HG02763 (cell line): ENCODE results near the gene CD2.
"Not testable (repeated sequence)": the region's sequence is repeated elsewhere in the genome, so short reads cannot be mapped to it uniquely, and the experiment has no call there.

Experiments used
- ATAC-seq: cut with Tn5 transposase; IDR thresholded peaks from one replicate; pipeline ENCODE4 v1.9.1; 2021; ENCODE audit warnings: mild to moderate bottlenecking, moderate library complexity; ENCODE audit not compliant: unreplicated experiment

Gene CD2

GRCh38 chr1:116756092-116756491 lies 1.9 kb downstream of the CD2 start:
- not testable (repeated sequence) for ATAC-seq

- not testable (repeated sequence) for ATAC-seq
These were observed 4.2 kb downstream of the CD2 start for GRCh38 chr1:116758456-116758815.

- no peak for ATAC-seq
These were observed 5.4 kb downstream of the CD2 start for GRCh38 chr1:116759636-116760035.

GRCh38 chr1:116760487-116760886 lies 6.3 kb downstream of the CD2 start:
- ATAC-seq: no peak

GRCh38 chr1:116760996-116761665 lies 6.9 kb downstream of the CD2 start:
- ATAC-seq: no peak

GRCh38 chr1:116762281-116762680 lies 8.1 kb downstream of the CD2 start:
- no peak for ATAC-seq

GRCh38 chr1:116762781-116763115 lies 8.5 kb downstream of the CD2 start:
- no peak for ATAC-seq

- ATAC-seq: no peak
These were observed 9.0 kb downstream of the CD2 start for GRCh38 chr1:116763116-116763786.

- ATAC-seq: no peak
These were observed 9.7 kb downstream of the CD2 start for GRCh38 chr1:116763787-116764465.

GRCh38 chr1:116764466-116764898 lies 10.3 kb downstream of the CD2 start:
- ATAC-seq: no peak

- ATAC-seq: no peak
These were observed 11.0 kb downstream of the CD2 start for GRCh38 chr1:116764906-116765862.

- ATAC-seq: no peak
These were observed 11.7 kb downstream of the CD2 start for GRCh38 chr1:116765962-116766361.

- no peak for ATAC-seq
These were observed 12.6 kb downstream of the CD2 start for GRCh38 chr1:116766616-116767469.

GRCh38 chr1:116767782-116768382 lies 13.7 kb downstream of the CD2 start:
- ATAC-seq: no peak

- no peak for ATAC-seq
These were observed 14.3 kb downstream of the CD2 start for GRCh38 chr1:116768416-116769103.

- no peak for ATAC-seq
These were observed 14.8 kb downstream of the CD2 start for GRCh38 chr1:116769104-116769452.

- ATAC-seq: peak; percentile 89
These were observed 15.3 kb downstream of the CD2 start for GRCh38 chr1:116769561-116769977.

- no peak for ATAC-seq
These were observed 15.8 kb downstream of the CD2 start for GRCh38 chr1:116769994-116770393.

GRCh38 chr1:116770625-116771024 lies 16.4 kb downstream of the CD2 start:
- no peak for ATAC-seq
